ENCODE results near the gene BATF. TPM values are rescaled to one million over a fixed set of nuclear protein-coding genes. Genes with fewer than 3 reads are reported as not detected.
A peak's percentile ranks its signal among the peaks of the same experiment; 100 is the strongest.

Gene BATF
- total RNA-seq, 1 donor from 2014 or later: 6.2 TPM

GRCh38 chr14:75531660-75532317, 9.5 kb downstream of the BATF start:
- DNase-seq (ENCODE audit: low read depth in 2 of 2): no peak

DNA sequence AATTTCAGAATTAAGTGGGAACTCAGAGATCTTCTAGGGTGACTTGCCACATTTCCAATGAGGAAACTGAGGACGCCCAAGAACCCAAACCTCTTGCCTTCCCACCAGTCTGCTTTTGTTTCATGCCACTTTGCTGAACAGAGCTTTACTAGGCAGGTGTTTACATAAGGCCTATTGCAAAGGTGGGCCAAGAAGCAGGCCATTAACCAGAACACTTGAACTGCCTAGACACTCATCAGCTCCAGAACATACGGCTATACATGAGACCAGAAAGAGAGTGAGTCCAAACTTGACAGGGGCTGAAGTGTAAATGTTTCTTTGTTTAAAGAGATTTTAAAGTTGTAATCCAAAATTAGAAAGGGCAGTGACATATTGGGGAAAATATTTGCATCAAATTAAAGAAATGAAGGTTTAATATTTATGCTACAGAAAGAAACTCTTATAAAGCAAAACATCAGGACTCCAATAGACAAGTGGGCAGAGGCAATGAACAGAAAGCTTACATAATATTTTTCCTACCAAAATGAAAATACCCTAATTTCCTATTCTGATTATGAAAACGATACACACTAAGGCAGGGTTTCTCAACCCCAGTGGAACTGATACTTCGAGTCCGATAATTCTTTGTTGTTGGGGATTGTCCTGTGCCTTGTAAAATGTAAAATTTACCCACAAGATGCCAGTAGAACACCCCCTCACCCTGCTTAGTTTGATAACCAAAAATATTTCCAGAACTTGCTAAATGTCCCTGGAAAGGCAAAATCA, 11.7 kb downstream of the BATF start:
- DNase-seq (ENCODE audit: low read depth in 2 of 2): no peak

DNA sequence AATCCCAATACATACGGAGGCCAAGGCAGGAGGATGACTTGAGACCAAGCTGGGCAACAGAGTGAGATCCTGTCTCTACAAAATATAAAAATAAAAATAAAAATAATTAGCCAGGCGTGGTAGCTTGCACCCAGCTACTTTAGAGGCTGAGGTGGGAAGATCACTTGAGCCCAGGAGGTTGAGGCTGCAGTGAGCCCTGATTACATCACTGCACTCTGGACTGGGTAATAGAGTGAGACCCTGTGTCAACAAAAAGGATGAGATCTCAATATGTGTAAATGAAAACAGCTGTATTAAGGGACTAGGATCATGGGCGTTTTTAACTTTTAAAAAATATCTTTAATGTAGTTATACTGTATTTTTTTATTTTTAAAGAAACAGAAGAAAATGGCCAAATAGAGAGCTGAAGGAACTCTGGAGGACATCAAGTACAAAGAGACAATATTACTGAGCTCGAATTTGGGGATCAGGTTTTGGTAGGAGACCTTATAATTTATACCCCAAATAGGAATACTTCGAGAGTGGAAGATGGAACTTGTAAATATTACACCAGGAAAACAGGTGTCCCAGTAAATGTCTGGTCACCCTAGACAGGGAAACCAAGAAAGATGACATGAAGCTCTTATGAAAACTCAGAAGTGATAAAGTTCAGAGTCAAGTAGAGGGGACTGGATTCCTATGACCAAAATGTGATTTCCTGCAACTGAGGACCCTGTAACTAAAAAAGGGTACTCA, 13.1 kb downstream of the BATF start:
- no peak for DNase-seq (ENCODE audit: low read depth in 2 of 2)

GRCh38 chr14:75537071-75537470, 14.8 kb downstream of the BATF start:
- no peak for DNase-seq (ENCODE audit: low read depth in 2 of 2)

DNA sequence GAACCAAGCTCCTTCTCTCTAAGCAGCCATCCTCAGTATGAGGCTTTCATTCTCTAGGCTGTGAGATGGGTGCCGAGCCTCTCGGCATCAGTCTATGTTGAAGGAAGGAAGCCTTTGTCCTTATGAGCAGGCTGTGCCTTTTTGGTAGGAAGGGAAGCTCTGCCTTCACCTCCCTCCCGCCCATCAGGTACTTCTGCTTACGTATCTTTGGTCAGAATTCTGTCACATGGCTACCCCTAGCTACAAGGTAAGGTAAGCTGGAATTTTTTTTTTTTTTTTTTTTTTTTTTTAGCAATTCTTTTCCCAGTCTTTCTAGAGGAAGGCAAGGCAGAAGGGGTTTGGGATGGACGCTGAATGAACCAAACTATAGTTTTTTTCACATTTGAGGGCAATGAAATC, 16.9 kb downstream of the BATF start:
- DNase-seq (ENCODE audit: low read depth in 2 of 2): no peak

- DNase-seq (ENCODE audit: low read depth in 2 of 2): peak in 1 of 2 donors; percentile 18
Measured at GRCh38 chr14:75539561-75540478, 17.6 kb downstream of the BATF start.

DNA sequence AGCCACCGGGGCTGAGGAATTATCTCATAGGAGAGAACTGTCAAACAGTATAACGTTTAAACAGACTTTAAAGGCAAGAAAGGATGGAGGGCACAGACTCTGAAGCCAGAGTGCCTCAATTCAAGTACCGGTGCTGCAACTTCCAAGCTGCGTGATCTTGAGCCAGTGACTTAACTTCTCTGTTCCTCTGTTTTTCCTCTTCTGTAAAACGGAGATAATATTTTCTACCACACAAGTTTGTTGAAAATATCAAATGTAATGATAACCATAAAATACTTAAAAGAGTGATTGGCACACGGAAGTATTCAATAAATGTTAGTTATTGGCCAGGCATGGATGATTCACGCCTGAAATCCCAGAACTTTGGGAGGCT, 18.2 kb downstream of the BATF start:
- DNase-seq (ENCODE audit: low read depth in 2 of 2): no peak

GRCh38 chr14:75542588-75543091, 20.4 kb downstream of the BATF start:
- peak in 1 of 2 donors; percentile 17 for DNase-seq (ENCODE audit: low read depth in 2 of 2)

DNA sequence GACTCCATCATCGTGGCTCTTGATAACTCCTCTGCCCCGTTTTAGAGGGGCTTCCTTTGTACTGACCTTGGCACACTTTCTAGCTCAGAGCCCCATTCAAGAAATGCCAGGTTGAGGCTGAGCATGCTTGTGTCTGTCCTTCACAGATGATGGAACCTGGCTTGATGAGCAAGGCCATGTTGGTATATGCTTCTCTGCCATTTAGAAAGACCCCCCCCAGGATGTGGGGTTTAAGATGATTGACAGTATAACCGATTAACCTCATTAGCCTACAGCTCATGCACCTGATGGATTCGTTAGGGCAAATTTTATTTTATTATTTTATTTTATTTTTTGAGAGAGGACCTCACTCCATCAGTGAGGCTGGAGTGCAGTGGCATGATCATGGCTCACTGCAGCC, 21.0 kb downstream of the BATF start:
- no peak for DNase-seq (ENCODE audit: low read depth in 2 of 2)

DNA sequence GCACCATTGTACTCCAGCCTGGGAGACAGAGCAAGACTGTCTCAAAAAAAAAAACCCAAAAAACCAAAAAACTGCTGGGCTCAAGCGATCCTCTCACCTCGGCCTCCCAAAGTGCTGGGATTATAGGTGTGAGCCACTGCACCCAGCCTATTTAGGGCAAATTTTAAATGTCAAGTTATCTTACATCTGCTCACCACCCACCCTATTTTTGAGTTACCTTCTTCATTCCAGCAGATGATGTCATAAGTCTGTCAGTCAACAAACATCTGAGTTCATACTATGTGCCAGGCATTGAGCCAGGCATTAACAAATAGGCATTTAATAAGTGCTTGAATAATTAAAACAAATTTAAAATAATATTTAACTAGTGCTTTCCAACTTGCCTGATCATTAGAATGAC, 21.5 kb downstream of the BATF start:
- no peak for DNase-seq (ENCODE audit: low read depth in 2 of 2)

GRCh38 chr14:75545907-75546306, 23.6 kb downstream of the BATF start:
- DNase-seq (ENCODE audit: low read depth in 2 of 2): no peak

- DNase-seq (ENCODE audit: low read depth in 2 of 2): no peak
Measured at GRCh38 chr14:75547552-75548250, 25.4 kb downstream of the BATF start.

DNA sequence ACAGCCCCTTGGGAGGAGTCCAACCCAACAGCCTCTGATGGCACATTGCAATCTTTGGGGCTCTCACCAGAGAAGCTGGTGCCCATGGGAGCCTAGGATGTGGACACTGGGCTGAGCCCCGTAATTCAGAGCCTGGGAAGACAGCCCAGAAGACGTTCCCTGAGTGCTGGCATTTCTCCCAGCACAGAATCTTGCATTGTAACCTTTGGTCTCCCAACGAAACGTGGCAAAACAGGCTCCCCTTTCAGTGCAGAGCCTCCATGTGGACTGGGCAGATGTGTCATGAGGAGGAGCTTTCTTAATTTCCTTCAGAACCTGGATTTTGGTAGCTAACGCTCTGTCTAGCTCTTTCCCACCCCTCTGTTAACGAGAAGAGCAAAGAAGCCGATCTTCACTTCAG, 26.3 kb downstream of the BATF start:
- no peak for DNase-seq (ENCODE audit: low read depth in 2 of 2)

- DNase-seq (ENCODE audit: low read depth in 2 of 2): no peak
Measured at GRCh38 chr14:75549169-75549568, 26.9 kb downstream of the BATF start.

GRCh38 chr14:75551021-75551420, 28.8 kb downstream of the BATF start:
- DNase-seq (ENCODE audit: low read depth in 2 of 2): no peak

DNA sequence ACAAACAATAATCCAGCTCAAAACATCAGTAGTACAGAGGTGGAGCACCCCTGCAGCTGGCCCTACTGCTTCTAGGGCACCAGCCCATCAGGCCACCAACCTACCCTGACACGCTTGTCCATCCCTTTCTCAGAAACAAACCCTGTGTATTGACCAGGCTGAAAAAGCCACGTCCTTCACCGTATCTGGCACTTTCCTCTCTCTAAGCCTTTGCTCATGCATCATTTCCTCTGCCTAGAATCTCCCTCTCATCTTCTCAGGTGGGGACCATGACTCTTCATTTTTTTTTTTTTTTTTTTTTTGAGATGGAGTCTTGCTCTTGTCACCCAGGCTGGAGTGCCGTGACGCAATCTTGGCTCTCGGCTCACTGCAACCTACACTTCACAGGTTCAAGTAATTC, 30.9 kb downstream of the BATF start:
- DNase-seq (ENCODE audit: low read depth in 2 of 2): no peak

DNA sequence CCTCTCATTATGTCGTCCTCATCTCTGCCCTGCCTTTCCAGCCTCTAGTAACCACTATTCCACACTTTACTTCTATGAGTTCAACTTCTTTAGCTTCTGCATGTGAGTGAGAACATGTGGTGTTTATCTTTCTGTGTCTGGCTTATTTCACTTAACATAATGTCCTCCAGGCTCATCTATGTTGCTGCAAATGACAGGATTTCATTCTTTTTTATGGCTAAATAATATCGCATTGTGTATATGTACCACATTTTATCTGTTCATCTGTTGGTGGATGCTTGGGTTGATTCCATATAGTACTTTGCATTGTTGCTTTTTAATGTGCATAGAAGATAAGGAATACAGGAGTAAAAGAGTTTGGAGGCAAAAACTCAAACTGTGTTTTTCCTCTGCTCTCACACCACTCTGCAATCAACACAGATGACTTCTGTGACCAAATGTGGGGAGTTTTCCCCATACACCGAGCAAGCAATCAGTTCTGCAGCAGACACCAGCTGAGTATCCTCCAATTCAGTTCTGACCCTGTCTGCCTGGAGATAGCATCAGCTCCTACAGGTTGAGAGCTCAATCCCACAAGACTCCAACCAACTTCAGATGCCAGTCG, 31.6 kb downstream of the BATF start:
- DNase-seq (ENCODE audit: low read depth in 2 of 2): no peak

DNA sequence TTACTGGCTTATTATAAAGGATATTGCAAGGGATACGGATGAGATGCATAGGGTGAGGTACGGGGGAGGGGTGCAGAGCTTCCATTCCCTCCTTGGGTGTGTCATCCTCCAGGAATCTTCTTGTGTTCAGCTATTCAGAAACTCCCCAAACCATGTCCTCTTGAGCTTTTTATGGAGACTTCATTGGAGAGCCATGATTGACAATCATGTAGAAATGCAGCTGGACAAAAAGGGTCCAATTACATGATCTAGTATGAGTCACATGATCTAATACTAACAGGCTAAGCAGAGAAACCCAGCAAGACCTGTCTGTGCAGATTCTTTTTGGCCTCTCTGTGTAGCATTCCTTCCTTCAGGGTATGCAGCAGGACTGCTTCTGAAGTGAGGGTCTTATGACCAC, 32.2 kb downstream of the BATF start:
- no peak for DNase-seq (ENCODE audit: low read depth in 2 of 2)

GRCh38 chr14:75558440-75558839, 36.2 kb downstream of the BATF start:
- no peak for DNase-seq (ENCODE audit: low read depth in 2 of 2)

- DNase-seq (ENCODE audit: low read depth in 2 of 2): no peak
Measured at GRCh38 chr14:75559045-75559444, 36.8 kb downstream of the BATF start.

Measured in dermis microvascular lymphatic vessel endothelial cell (primary cell).